ENCODE data around the gene LIPE.
"Not testable (repeated sequence)": the region's sequence is repeated elsewhere in the genome, so short reads cannot be mapped to it uniquely, and the experiment has no call there.

LIPE gene

GRCh38 chr19:42427313-42427712 is at the start of gene LIPE:
Gene LIPE (minus strand): TSS chr19:42427388. CDS start chr19:42427149, 239 bp downstream.
- Mint-ChIP-seq H3K27me3 (no peaks in the 10 kb centered on the region), H3K27ac (no peak within 1 kb of the TSS), H3K4me1 (peaks cover 15% of the 10 kb centered on the region), H3K4me3 (no peak within 1 kb of the TSS), H3K9me3 (no peaks in the 10 kb centered on the region), H3K36me3 (no peaks in the 10 kb centered on the region)

GRCh38 chr19:42475366-42475765 is 48.2 kb upstream of the LIPE start:
- Mint-ChIP-seq H3K9me3 (no peaks in the 10 kb centered on the region), H3K27ac (no peak overlapping the region), H3K4me3 (no peak overlapping the region), H3K4me1 (peaks cover 3% of the 10 kb centered on the region), H3K36me3 (no peaks in the 10 kb centered on the region), H3K27me3 (peaks cover 2% of the 10 kb centered on the region)

GRCh38 chr19:42474743-42475142 is 47.6 kb upstream of the LIPE start:
- H3K27ac Mint-ChIP-seq, result no peak overlapping the region
- H3K9me3 Mint-ChIP-seq, result no peaks in the 10 kb centered on the region
- H3K27me3 Mint-ChIP-seq, result peaks cover 2% of the 10 kb centered on the region
- H3K4me1 Mint-ChIP-seq, result peaks cover 3% of the 10 kb centered on the region
- no peak overlapping the region for H3K4me3 Mint-ChIP-seq
- no peaks in the 10 kb centered on the region for H3K36me3 Mint-ChIP-seq

GRCh38 chr19:42473686-42474085 is 46.5 kb upstream of the LIPE start:
- Mint-ChIP-seq H3K9me3 (no peaks in the 10 kb centered on the region), H3K27me3 (peaks cover 2% of the 10 kb centered on the region), H3K36me3 (no peaks in the 10 kb centered on the region), H3K4me1 (peaks cover 5% of the 10 kb centered on the region), H3K27ac (no peak overlapping the region), H3K4me3 (no peak overlapping the region)

GRCh38 chr19:42472402-42473147 is 45.4 kb upstream of the LIPE start:
- H3K27me3 Mint-ChIP-seq, result peaks cover 2% of the 10 kb centered on the region
- H3K27ac Mint-ChIP-seq, result no peak overlapping the region
- H3K36me3 Mint-ChIP-seq, result no peaks in the 10 kb centered on the region
- H3K4me3 Mint-ChIP-seq, result no peak overlapping the region
- peaks cover 5% of the 10 kb centered on the region for H3K4me1 Mint-ChIP-seq
- H3K9me3 Mint-ChIP-seq, result no peaks in the 10 kb centered on the region

GRCh38 chr19:42471554-42472249 is 44.5 kb upstream of the LIPE start:
- no peaks in the 10 kb centered on the region for H3K9me3 Mint-ChIP-seq
- peaks cover 10% of the 10 kb centered on the region for H3K4me1 Mint-ChIP-seq
- no peak overlapping the region for H3K4me3 Mint-ChIP-seq
- peaks cover 2% of the 10 kb centered on the region for H3K27me3 Mint-ChIP-seq
- H3K36me3 Mint-ChIP-seq, result no peaks in the 10 kb centered on the region
- no peak overlapping the region for H3K27ac Mint-ChIP-seq

GRCh38 chr19:42469311-42470235 is 42.4 kb upstream of the LIPE start:
- Mint-ChIP-seq H3K4me1 (peaks cover 11% of the 10 kb centered on the region), H3K9me3 (no peaks in the 10 kb centered on the region), H3K27me3 (peaks cover 2% of the 10 kb centered on the region), H3K36me3 (no peaks in the 10 kb centered on the region), H3K27ac (no peak overlapping the region), H3K4me3 (no peak overlapping the region)

GRCh38 chr19:42468273-42468796 is 41.1 kb upstream of the LIPE start:
- Mint-ChIP-seq H3K27ac (no peak overlapping the region), H3K4me3 (no peak overlapping the region), H3K36me3 (no peaks in the 10 kb centered on the region), H3K9me3 (no peaks in the 10 kb centered on the region), H3K4me1 (peaks cover 11% of the 10 kb centered on the region), H3K27me3 (peaks cover 2% of the 10 kb centered on the region)

GRCh38 chr19:42467183-42467760 is 40.1 kb upstream of the LIPE start:
- Mint-ChIP-seq H3K9me3 (no peaks in the 10 kb centered on the region), H3K4me3 (no peak overlapping the region), H3K4me1 (peaks cover 11% of the 10 kb centered on the region), H3K36me3 (no peaks in the 10 kb centered on the region), H3K27me3 (no peaks in the 10 kb centered on the region), H3K27ac (no peak overlapping the region)

- Mint-ChIP-seq H3K4me3 (no peak overlapping the region), H3K4me1 (peaks cover 11% of the 10 kb centered on the region), H3K9me3 (no peaks in the 10 kb centered on the region), H3K27me3 (no peaks in the 10 kb centered on the region), H3K36me3 (no peaks in the 10 kb centered on the region), H3K27ac (no peak overlapping the region)
Measured at GRCh38 chr19:42466521-42467182, 39.5 kb upstream of the LIPE start.

GRCh38 chr19:42465827-42466280 is 38.7 kb upstream of the LIPE start:
- H3K4me1 Mint-ChIP-seq, result peaks cover 11% of the 10 kb centered on the region
- H3K4me3 Mint-ChIP-seq, result no peak overlapping the region
- no peaks in the 10 kb centered on the region for H3K36me3 Mint-ChIP-seq
- no peaks in the 10 kb centered on the region for H3K27me3 Mint-ChIP-seq
- H3K9me3 Mint-ChIP-seq, result no peaks in the 10 kb centered on the region
- no peak overlapping the region for H3K27ac Mint-ChIP-seq

GRCh38 chr19:42461700-42462324 is 34.6 kb upstream of the LIPE start:
- Mint-ChIP-seq H3K27ac (no peak overlapping the region), H3K4me3 (no peak overlapping the region), H3K27me3 (no peaks in the 10 kb centered on the region), H3K36me3 (no peaks in the 10 kb centered on the region), H3K9me3 (no peaks in the 10 kb centered on the region), H3K4me1 (peaks cover 2% of the 10 kb centered on the region)

- not testable (repeated sequence) for H3K27ac Mint-ChIP-seq, H3K4me1 Mint-ChIP-seq, H3K36me3 Mint-ChIP-seq, H3K4me3 Mint-ChIP-seq, H3K27me3 Mint-ChIP-seq, H3K9me3 Mint-ChIP-seq
Measured at GRCh38 chr19:42461231-42461630, 34.0 kb upstream of the LIPE start.

GRCh38 chr19:42459926-42460325 is 32.7 kb upstream of the LIPE start:
- Mint-ChIP-seq H3K27me3 (no peaks in the 10 kb centered on the region), H3K4me3 (no peak overlapping the region), H3K27ac (no peak overlapping the region), H3K4me1 (no peaks in the 10 kb centered on the region), H3K36me3 (no peaks in the 10 kb centered on the region), H3K9me3 (no peaks in the 10 kb centered on the region)
